Natural killer cell (primary cell): Measurements from ENCODE around the gene TOP2B. TPM values are rescaled to one million over a fixed set of nuclear protein-coding genes. Genes with fewer than 3 reads are reported as not detected.

Source experiments
- ATAC-seq, 3 donors: fragments of 150-1000 bp in 2 of 3; fragments of 200-7000 bp in 1 of 3; cut with Tn5 transposase; 1 replicate in 1 of 3; 2 replicates in 2 of 3; pipeline ENCODE4 v1.10.0; 2021; ENCODE audit warnings: mild to moderate bottlenecking in 2 of 3, moderate library complexity in 2 of 3
- DNase-seq, 2 donors: peaks; one replicate each; pipeline versions ENCODE4 v3.0.0 to v3.0.0-alpha.2; 2013 to 2021; ENCODE audit warnings: mixed read lengths in 1 of 2
- H3K27ac ChIP-seq: one replicate; pipeline ENCODE4 v1.5.1; 2013; ENCODE audit warnings: mild to moderate bottlenecking, low read length
- H3K27me3 ChIP-seq: one replicate; pipeline ENCODE4 v1.6.1; 2013; ENCODE audit warnings: low read length; ENCODE audit not compliant: control insufficient read depth, insufficient read depth
- H3K36me3 ChIP-seq: one replicate; pipeline ENCODE4 v1.6.1; 2013; ENCODE audit warnings: low read length; ENCODE audit not compliant: control insufficient read depth, insufficient read depth
- H3K4me1 ChIP-seq: one replicate; pipeline ENCODE4 v1.6.1; 2013; ENCODE audit warnings: low read length; ENCODE audit not compliant: control insufficient read depth, insufficient read depth
- H3K4me3 ChIP-seq: one replicate; pipeline ENCODE4 v1.5.1; 2013; ENCODE audit warnings: low read length
- H3K9me3 ChIP-seq: one replicate; pipeline ENCODE4 v1.6.1; 2013; ENCODE audit warnings: low read length; ENCODE audit not compliant: control insufficient read depth, insufficient read depth
- H3K27ac Mint-ChIP-seq, 2 donors: one replicate each; pipeline ENCODE4 v1.8.0; 2022; ENCODE audit warnings: mild to moderate bottlenecking in 2 of 2, mixed read lengths in 2 of 2, moderate library complexity in 1 of 2
- H3K27me3 Mint-ChIP-seq, 2 donors: one replicate each; pipeline ENCODE4 v1.8.0; 2022; ENCODE audit warnings: low read depth in 2 of 2, mixed read lengths in 2 of 2
- H3K36me3 Mint-ChIP-seq: one replicate; pipeline ENCODE4 v1.8.0; 2022; ENCODE audit warnings: mixed read lengths
- H3K4me1 Mint-ChIP-seq, 2 donors: one replicate each; pipeline ENCODE4 v1.8.0; 2022; ENCODE audit warnings: mixed read lengths in 2 of 2
- H3K4me3 Mint-ChIP-seq: one replicate; pipeline ENCODE4 v1.8.0; 2022; ENCODE audit warnings: mild to moderate bottlenecking, moderate library complexity, mixed read lengths
- H3K9me3 Mint-ChIP-seq, 2 donors: one replicate each; pipeline ENCODE4 v1.8.0; 2022; ENCODE audit warnings: mixed read lengths in 2 of 2
- WGBS: methylation state at CpG from one replicate; pipeline ENCODE4 v1.1.7; 2013; ENCODE audit warnings: missing lambda C conversion rate; ENCODE audit not compliant: insufficient coverage; 5-methylcytosine and 5-hydroxymethylcytosine counted together
- intact Hi-C: fragments of 100-400 bp; cut with micrococcal nuclease; formaldehyde crosslinking; loops from one replicate; pipeline ENCODE4 v1.14.2; 2022
- total RNA-seq, 4 donors: library from RNA; stranded (reverse); fragments of 120-200 nt in 1 of 4; gene quantifications; one replicate each; pipeline versions ENCODE4 v1.2.3 to v1.2.4, GENCODE V29; 2013 to 2022
- TF ChIP-seq, protein P1 (sequence below): fragments of 200-600 bp; IDR thresholded peaks from one replicate; pipeline ENCODE4 v1.8.0; 2022; ENCODE audit warnings: antibody characterized with exemption

TOP2B gene
- total RNA-seq, 3 donors from 2014 or later (not counting 1 experiment from before 2014, with no cell fraction given), result 126 to 180 (median 152) TPM

- Mint-ChIP-seq H3K4me3 (no peak overlapping the region), H3K9me3 (no peaks in the 10 kb centered on the region), H3K27me3 (peaks cover 0 to 9% of the 10 kb centered on the region in 2 donors), H3K27ac (no peak overlapping the region), H3K4me1 (no peaks in the 10 kb centered on the region), H3K36me3 (no peaks in the 10 kb centered on the region)
- Histone ChIP-seq H3K4me1 (no peaks in the 10 kb centered on the region), H3K36me3 (no peaks in the 10 kb centered on the region), H3K27me3 (no peaks in the 10 kb centered on the region), H3K9me3 (no peaks in the 10 kb centered on the region), H3K27ac (no peak overlapping the region), H3K4me3 (no peak overlapping the region)
- WGBS, result 100% methylated on average over 1 of the region's 1 CpG
- intact Hi-C loops, result no loop called here
- TF ChIP-seq, protein P1, sequence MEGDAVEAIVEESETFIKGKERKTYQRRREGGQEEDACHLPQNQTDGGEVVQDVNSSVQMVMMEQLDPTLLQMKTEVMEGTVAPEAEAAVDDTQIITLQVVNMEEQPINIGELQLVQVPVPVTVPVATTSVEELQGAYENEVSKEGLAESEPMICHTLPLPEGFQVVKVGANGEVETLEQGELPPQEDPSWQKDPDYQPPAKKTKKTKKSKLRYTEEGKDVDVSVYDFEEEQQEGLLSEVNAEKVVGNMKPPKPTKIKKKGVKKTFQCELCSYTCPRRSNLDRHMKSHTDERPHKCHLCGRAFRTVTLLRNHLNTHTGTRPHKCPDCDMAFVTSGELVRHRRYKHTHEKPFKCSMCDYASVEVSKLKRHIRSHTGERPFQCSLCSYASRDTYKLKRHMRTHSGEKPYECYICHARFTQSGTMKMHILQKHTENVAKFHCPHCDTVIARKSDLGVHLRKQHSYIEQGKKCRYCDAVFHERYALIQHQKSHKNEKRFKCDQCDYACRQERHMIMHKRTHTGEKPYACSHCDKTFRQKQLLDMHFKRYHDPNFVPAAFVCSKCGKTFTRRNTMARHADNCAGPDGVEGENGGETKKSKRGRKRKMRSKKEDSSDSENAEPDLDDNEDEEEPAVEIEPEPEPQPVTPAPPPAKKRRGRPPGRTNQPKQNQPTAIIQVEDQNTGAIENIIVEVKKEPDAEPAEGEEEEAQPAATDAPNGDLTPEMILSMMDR, result no peak
- ATAC-seq, result no peak
- DNase-seq, result no peak
Observed at GRCh38 chr3:25547943-25548674, 116.6 kb downstream of the TOP2B start.

Other genes with a start within 250 kb of the TOP2B start
- gene RARB, start 236.6 kb downstream of the TOP2B start, total RNA-seq, result not detected
- 10 to 100 TPM; 63.0 to 93.5 (median 88.6) TPM for gene NGLY1, start 118.5 kb upstream of the TOP2B start, total RNA-seq
- gene OXSM, start 125.2 kb upstream of the TOP2B start, total RNA-seq, result 10 to 100 TPM in 1 of 3 donors, 1 to 10 TPM in 2; 7.3 to 12.2 (median 8.6) TPM